H9 (cell line): ENCODE results near the gene LRMDA. TPM values are rescaled to one million over a fixed set of nuclear protein-coding genes. Genes with fewer than 3 reads are reported as not detected.

ENCODE experiments used
- DNase-seq: peaks from one replicate; pipeline ENCODE4 v3.0.0-alpha.2; 2017
- H2AFZ ChIP-seq: one replicate; pipeline ENCODE4 v1.6.1; 2013; ENCODE audit warnings: mild to moderate bottlenecking, low read length, control low read depth, moderate library complexity
- H2AK5ac ChIP-seq: 2 replicates; pipeline ENCODE4 v1.6.1; 2013; ENCODE audit warnings: low read length, control low read depth, mixed read lengths; ENCODE audit not compliant: insufficient read length
- H2BK120ac ChIP-seq: one replicate; pipeline ENCODE4 v1.6.1; 2013; ENCODE audit warnings: low read depth, mild to moderate bottlenecking, low read length, control low read depth, inconsistent platforms; ENCODE audit not compliant: poor library complexity, severe bottlenecking
- H2BK12ac ChIP-seq: 2 replicates; pipeline ENCODE4 v1.6.1; 2013; ENCODE audit warnings: low read length, control low read depth, mixed read lengths, low read depth; ENCODE audit not compliant: insufficient read length
- H2BK15ac ChIP-seq: 2 replicates; pipeline ENCODE4 v1.6.1; 2013; ENCODE audit warnings: low read depth, low read length, control low read depth
- H2BK20ac ChIP-seq: one replicate; pipeline ENCODE4 v1.6.1; 2013; ENCODE audit warnings: low read depth, mild to moderate bottlenecking, low read length, control low read depth, inconsistent platforms; ENCODE audit not compliant: poor library complexity, severe bottlenecking
- H2BK5ac ChIP-seq: 2 replicates; pipeline ENCODE4 v1.6.1; 2013; ENCODE audit warnings: low read length, control low read depth, mixed read lengths; ENCODE audit not compliant: insufficient read length
- H3K14ac ChIP-seq: 2 replicates; pipeline ENCODE4 v1.6.1; 2013; ENCODE audit warnings: low read length, control low read depth; ENCODE audit not compliant: insufficient read depth
- H3K18ac ChIP-seq: 2 replicates; pipeline ENCODE4 v1.6.1; 2013; ENCODE audit warnings: low read depth, mild to moderate bottlenecking, mixed read lengths, low read length, control low read depth; ENCODE audit not compliant: insufficient read length
- H3K23ac ChIP-seq: 2 replicates; pipeline ENCODE4 v1.6.1; 2013; ENCODE audit warnings: low read length, control low read depth, mixed read lengths, low read depth; ENCODE audit not compliant: insufficient read length
- H3K23me2 ChIP-seq: 2 replicates; pipeline ENCODE4 v1.6.1; 2013; ENCODE audit warnings: low read depth, mild to moderate bottlenecking, mixed read lengths, low read length, control low read depth; ENCODE audit not compliant: insufficient read length, poor library complexity, severe bottlenecking
- H3K27ac ChIP-seq: 2 replicates; pipeline ENCODE4 v1.5.1; 2013; ENCODE audit warnings: low read length, control low read depth, mixed read lengths, low read depth; ENCODE audit not compliant: insufficient read length
- H3K27me3 ChIP-seq: 2 replicates; pipeline ENCODE4 v1.6.1; 2013; ENCODE audit warnings: low read length, control low read depth, inconsistent platforms; ENCODE audit not compliant: insufficient read depth
- H3K4ac ChIP-seq: 2 replicates; pipeline ENCODE4 v1.6.1; 2013; ENCODE audit warnings: low read depth, mild to moderate bottlenecking, control low read depth, inconsistent platforms, low read length, moderate library complexity
- H3K4me1 ChIP-seq: 2 replicates; pipeline ENCODE4 v1.6.1; 2013; ENCODE audit warnings: low read length, control low read depth, inconsistent platforms; ENCODE audit not compliant: insufficient read depth
- H3K4me2 ChIP-seq: 2 replicates; pipeline ENCODE4 v1.6.1; 2013; ENCODE audit warnings: low read length, control low read depth, mixed read lengths; ENCODE audit not compliant: insufficient read length, insufficient read depth
- H3K56ac ChIP-seq: 2 replicates; pipeline ENCODE4 v1.6.1; 2013; ENCODE audit warnings: low read depth, mild to moderate bottlenecking, mixed read lengths, low read length, control low read depth; ENCODE audit not compliant: insufficient read length
- H3K79me1 ChIP-seq: 2 replicates; pipeline ENCODE4 v1.6.1; 2013; ENCODE audit warnings: low read depth, mild to moderate bottlenecking, moderate library complexity, low read length, control low read depth, inconsistent platforms; ENCODE audit not compliant: insufficient read depth, poor library complexity, severe bottlenecking
- H3K79me2 ChIP-seq: 2 replicates; pipeline ENCODE4 v1.6.1; 2013; ENCODE audit warnings: low read length, control low read depth, inconsistent platforms; ENCODE audit not compliant: insufficient read depth
- H3K9ac ChIP-seq: 2 replicates; pipeline ENCODE4 v1.6.1; 2013; ENCODE audit warnings: low read length, control low read depth, mixed read lengths; ENCODE audit not compliant: insufficient read length; ENCODE audit errors: extremely low read depth
- H3K9me3 ChIP-seq: one replicate; pipeline ENCODE4 v1.6.1; 2013; ENCODE audit warnings: low read depth, low read length, inconsistent platforms; ENCODE audit not compliant: control insufficient read depth
- H3T11ph ChIP-seq: one replicate; pipeline ENCODE4 v1.6.1; 2013; ENCODE audit warnings: mild to moderate bottlenecking, low read length, control low read depth, inconsistent platforms
- H4K20me1 ChIP-seq: one replicate; pipeline ENCODE4 v1.6.1; 2013; ENCODE audit not compliant: control insufficient read depth, insufficient read length, insufficient read depth
- H4K5ac ChIP-seq: 2 replicates; pipeline ENCODE4 v1.6.1; 2013; ENCODE audit warnings: low read depth, mild to moderate bottlenecking, mixed read lengths, low read length, control low read depth; ENCODE audit not compliant: insufficient read length
- H4K8ac ChIP-seq: replicated peaks from 2 replicates; pipeline ENCODE4 v1.6.1; 2013; ENCODE audit warnings: low read length, control low read depth, mixed read lengths, low read depth; ENCODE audit not compliant: insufficient read length
- H4K91ac ChIP-seq: 2 replicates; pipeline ENCODE4 v1.6.1; 2013; ENCODE audit warnings: low read depth, mild to moderate bottlenecking, moderate library complexity, mixed read lengths, low read length, control low read depth; ENCODE audit not compliant: insufficient read length
- H3K27ac Mint-ChIP-seq, 3 experiments: 2 replicates in 2 of 3; 3 replicates in 1 of 3; pipeline ENCODE4 v1.8.0; 2020 to 2021; ENCODE audit warnings: mixed read lengths in 3 of 3, mild to moderate bottlenecking in 1 of 3, moderate library complexity in 1 of 3
- H3K27me3 Mint-ChIP-seq: 2 replicates; pipeline ENCODE4 v1.8.0; 2021; ENCODE audit warnings: low read depth, mild to moderate bottlenecking, moderate library complexity, mixed read lengths
- H3K36me3 Mint-ChIP-seq, 3 experiments: 2 replicates in 2 of 3; 3 replicates in 1 of 3; pipeline ENCODE4 v1.8.0; 2020 to 2021; ENCODE audit warnings: low read depth in 3 of 3, mixed read lengths in 3 of 3; ENCODE audit not compliant: insufficient read depth in 1 of 3
- H3K4me1 Mint-ChIP-seq, 2 experiments: 2 replicates each; pipeline ENCODE4 v1.8.0; 2020; ENCODE audit warnings: mixed read lengths in 2 of 2
- H3K4me3 Mint-ChIP-seq, 2 experiments: 2 replicates in 1 of 2; 3 replicates in 1 of 2; pipeline ENCODE4 v1.8.0; 2020 to 2021; ENCODE audit warnings: mild to moderate bottlenecking in 2 of 2, mixed read lengths in 2 of 2, moderate library complexity in 1 of 2
- H3K9me3 Mint-ChIP-seq, 2 experiments: 2 replicates in 1 of 2; 3 replicates in 1 of 2; pipeline ENCODE4 v1.8.0; 2020; ENCODE audit warnings: mild to moderate bottlenecking in 2 of 2, mixed read lengths in 2 of 2, moderate library complexity in 1 of 2
- CTCF ChIP-seq: fragments of 200-600 bp; sonication (generic); conservative IDR thresholded peaks from 3 replicates; pipeline ENCODE4 v1.8.0; 2021; ENCODE audit warnings: antibody characterized with exemption, mild to moderate bottlenecking
- whole genome bisulfite sequencing: extraction: QIAGEN DNeasy Blood & Tissue Kit; methylation state at CpG from one replicate; pipeline ENCODE4 v1.1.7; 2013; ENCODE audit warnings: missing lambda C conversion rate, low lambda C conversion rate, mixed read lengths; ENCODE audit not compliant: insufficient read length; ENCODE audit errors: extremely low coverage; 5-methylcytosine and 5-hydroxymethylcytosine counted together
- total RNA-seq: library from RNA; stranded (reverse); gene quantifications from 2 replicates; pipeline ENCODE4 v1.2.1, GENCODE V29; 2021

LRMDA gene
- total RNA-seq, 1 experiment from 2014 or later, result 1.8 TPM

- Histone ChIP-seq H3K79me1 (no peaks in the 10 kb centered on the region), H3K27me3 (no peaks in the 10 kb centered on the region), H4K20me1 (no peaks in the 10 kb centered on the region), H3K23me2 (no peaks in the 10 kb centered on the region), H3K18ac (no peak overlapping the region), H2BK15ac (no peak overlapping the region), H3K56ac (no peak overlapping the region), H3K9me3 (peaks cover 27% of the 10 kb centered on the region), H4K5ac (no peak overlapping the region), H3K4me2 (no peak overlapping the region), H3K4me1 (no peaks in the 10 kb centered on the region), H2AFZ (no peak overlapping the region), H2BK12ac (no peak overlapping the region), H4K91ac (no peak overlapping the region), H3K14ac (no peak overlapping the region), H3K79me2 (no peaks in the 10 kb centered on the region), H3K23ac (no peak overlapping the region), H2BK120ac (no peak overlapping the region), H2AK5ac (no peak overlapping the region), H3T11ph (no peak overlapping the region), H2BK5ac (no peak overlapping the region), H4K8ac (no peak overlapping the region), H3K4ac (no peak overlapping the region), H3K9ac (no peak overlapping the region), H2BK20ac (no peak overlapping the region), H3K27ac (no peak overlapping the region)
- Mint-ChIP-seq H3K9me3 (peaks cover 8 to 17% of the 10 kb centered on the region in 2 experiments; a peak in 4 of 5 replicates), H3K4me3 (no peak overlapping the region), H3K27ac (no peak overlapping the region), H3K4me1 (no peaks in the 10 kb centered on the region), H3K36me3 (peaks cover 2 to 10% (median 3%) of the 10 kb centered on the region in 3 experiments; a peak in 5 of 7 replicates), H3K27me3 (peaks cover 4% of the 10 kb centered on the region)
- DNase-seq, result no peak
- WGBS, result no CpG with 5 or more reads among the region's 4 CpGs
- no peak for TF ChIP-seq CTCF
Observed at GRCh38 chr10:75672111-75672671, 240.8 kb downstream of the LRMDA start.
